Measurements from ENCODE around the gene SFTPA2.
"Not testable (repeated sequence)": the region's sequence is repeated elsewhere in the genome, so short reads cannot be mapped to it uniquely, and the experiment has no call there.

The SFTPA2 gene

DNA sequence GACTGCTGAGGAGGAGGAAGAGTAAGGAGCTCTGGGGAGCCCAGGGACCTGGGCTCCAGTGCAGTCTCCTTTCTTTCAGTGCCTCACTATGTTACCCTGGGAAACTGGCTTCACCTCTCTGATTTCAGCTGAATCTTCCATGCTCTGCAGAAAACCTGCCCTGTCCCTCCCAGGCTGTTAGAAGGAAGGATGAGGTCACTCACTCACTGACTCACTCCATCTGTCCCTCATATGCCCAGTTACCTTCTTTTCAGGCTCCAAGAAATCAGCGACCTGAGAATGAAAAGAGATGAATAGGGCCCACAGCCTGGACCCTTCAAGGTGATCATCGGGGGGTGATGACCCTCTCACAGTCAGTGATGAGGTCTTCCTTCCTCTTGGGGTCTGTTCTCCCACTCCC lies 481 bp downstream of the SFTPA2 start:
- DNase-seq (ENCODE audit: low spot score), result no peak

DNA sequence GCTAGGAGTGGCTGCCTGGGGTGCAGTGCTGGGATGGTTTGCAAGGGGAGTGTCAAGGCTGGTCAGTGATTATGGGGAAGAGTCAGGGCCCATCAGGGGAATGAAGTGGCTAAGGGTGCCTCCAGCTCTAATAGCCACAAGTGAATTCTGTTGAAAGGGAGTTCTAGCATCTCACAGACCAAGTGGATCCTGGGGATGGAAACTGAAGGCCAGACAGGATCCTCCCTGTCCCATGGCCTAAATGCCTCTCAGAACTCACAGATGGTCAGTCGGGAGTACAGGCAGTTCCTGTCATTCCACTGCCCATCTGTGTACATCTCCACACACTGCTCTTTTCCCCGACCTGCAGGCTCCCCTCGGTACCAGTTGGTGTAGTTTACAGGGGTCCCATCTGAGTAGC lies 3.2 kb downstream of the SFTPA2 start:
- not testable (repeated sequence) for DNase-seq (ENCODE audit: low spot score)

DNA sequence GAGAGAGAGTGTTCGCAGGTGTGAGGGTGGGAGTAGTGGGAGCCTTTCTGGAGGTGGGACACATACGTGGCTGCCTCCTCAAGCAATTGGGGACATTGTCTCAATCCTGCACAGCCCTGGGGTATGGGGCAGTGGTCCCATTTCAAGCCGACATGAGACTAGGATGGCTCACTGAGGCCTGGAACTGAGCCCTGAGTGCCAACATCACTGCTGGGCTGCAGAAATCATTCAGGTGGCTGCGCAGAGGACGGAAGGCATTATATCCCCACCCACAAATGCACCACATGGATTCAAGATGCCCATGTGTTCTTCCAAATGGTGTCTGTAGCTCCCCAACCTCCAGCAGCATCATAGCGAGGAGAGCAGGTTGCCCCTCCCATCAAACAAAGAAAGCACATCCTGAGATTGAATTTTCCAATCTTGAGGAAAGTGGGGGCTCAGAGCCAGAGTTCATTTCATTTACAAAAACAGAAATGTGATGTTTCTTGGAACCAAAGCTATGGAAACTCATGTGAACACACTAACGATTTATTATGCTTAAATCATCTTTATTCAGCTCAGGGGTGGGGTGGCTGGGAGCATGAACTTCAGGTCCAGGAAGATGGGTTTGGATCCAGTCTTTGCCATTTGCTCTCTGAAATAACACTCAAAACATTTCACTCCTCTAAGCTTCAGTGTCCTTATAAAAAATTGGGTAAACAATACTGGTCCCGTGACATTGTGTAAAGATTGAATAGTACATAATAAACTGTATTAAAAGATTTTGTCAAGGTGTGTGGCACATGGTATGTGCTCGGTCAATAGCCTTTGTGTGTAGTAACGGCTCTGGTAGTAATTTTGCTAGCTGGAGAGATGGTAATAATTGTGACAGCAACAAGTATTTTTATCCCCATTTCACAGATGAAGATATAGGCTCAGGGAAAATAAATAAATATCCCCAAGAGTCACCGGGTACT lies 4.6 kb downstream of the SFTPA2 start:
- no peak for DNase-seq (ENCODE audit: low spot score)

DNA sequence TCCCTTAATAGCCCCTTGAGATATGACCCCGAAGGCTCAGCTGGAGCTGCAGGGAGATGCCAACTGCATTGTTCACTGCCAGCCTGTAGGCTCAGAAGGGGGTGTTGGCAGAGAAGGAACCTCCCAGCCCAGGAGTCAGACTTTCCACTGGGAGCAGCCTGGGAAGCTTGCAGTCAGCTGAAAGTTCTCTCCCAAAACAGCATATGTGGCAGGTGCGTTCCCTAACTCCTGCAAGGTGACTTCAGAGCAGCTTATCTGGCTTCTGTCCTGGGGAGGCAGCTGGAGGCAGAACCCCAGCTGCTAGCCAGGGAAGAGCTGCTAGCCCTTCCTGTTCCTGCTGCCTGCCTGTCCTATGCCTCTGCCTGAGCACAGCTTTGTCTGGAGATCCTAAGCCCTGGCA lies 8.1 kb downstream of the SFTPA2 start:
- no peak for DNase-seq (ENCODE audit: low spot score)

DNA sequence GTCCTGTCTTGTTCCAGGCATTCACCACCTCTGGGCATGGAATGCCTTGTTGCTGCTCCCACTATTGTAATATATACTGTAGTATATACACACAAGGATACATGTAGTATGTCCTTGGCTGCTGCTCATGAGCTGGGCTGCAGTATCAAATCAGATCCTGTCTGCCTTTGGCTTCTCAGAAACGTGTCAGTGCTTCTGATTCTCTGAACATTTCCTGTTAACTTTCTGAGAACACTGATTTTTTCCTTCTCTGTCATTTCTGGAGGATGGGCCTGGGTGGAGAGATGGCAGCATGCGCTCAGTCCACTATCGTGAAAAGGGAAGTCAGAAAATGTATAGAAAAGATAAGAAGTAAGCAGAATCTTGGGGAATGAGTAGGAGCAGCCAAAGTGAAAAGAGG lies 12.2 kb downstream of the SFTPA2 start:
- DNase-seq (ENCODE audit: low spot score), result no peak

DNA sequence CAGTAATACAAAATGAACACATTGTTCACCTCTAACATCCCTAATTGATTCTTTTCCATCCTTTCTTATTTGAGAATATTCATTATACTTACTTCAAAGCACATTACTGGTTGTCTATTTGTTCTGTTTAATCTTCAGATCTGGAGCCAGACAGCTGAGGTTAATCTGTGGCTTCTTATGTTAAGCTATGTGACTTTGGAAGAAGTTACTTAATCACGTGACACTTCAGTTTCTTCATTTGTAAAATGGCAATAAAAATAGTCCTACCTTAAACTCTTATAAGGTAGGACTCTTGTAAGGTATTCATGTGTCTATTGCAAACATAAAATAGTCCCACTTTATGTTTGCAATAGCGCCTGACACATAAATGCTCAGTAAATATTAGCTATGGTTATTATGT lies 13.1 kb downstream of the SFTPA2 start:
- DNase-seq (ENCODE audit: low spot score), result not testable (repeated sequence)

DNA sequence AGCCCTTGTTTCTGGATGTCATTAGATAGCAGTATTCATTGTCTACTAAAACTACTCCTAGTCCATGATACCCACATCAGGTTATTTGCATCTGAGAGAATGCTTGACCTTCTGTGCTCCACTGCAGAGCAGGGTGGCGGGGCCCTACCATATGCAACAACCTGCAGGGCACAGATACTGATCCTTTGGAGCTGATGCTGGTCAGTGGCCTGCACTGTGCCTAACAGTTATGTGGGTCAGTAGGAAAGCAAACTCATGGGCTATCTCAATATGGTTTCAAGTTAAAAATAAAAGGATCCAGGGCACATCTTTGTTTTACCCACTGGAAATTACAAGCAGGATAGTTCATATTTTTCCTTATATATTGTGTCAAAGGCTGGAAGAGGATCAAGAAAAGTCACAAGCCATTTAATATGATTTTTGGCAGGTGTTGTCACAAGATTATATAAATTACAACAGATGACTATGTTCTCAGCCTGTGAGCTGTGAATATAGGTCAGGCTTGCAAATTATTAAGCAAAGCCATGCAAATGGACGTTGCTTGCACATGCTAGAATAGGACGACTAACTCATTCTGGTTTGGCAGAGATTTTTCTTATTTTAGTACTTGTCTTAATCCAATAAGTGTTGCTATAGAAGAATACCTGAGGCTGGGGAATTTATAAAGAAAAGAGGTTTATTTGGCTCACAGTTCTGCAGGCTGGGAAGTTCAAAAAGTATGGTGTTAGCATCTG lies 15.1 kb downstream of the SFTPA2 start:
- not testable (repeated sequence) for DNase-seq (ENCODE audit: low spot score)

DNA sequence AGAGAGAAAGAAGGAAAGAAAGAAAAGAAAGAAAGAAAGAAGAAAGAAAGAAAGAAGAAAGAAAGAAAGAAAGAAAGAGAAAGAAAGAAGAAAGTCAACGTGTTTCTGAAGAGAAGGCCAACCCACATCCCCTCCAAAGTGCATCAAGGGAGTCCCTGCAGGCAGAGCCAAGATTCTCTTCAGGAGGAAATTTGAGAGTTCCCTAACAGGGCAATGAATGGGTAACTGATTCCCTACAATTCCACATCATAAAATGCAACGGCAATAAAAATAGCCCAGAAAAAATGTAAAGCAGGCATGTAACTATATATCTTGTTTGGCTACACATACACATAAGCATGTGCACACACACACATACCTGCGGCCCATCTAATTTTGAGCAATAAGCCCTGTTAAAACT lies 15.8 kb downstream of the SFTPA2 start:
- DNase-seq (ENCODE audit: low spot score), result not testable (repeated sequence)

DNA sequence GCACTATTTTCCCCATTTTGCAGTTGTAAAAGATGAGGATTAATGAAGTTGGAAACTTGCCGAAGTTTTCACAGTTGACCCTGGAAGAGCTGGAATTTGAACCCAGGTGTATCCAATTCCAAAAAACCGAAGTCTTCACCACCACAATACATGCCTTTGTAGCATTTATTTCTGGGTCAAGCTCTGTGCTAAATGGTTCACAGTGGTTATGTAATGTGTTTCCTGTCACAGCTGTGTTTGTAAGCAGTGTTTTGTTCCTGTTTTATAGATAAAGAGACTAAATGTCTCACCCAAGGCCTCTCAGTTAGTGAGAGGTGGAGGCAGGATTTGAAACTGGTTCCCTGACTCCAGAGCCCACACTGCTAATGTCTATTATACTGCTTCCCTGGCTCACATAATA lies 17.6 kb downstream of the SFTPA2 start:
- no peak for DNase-seq (ENCODE audit: low spot score)

DNA sequence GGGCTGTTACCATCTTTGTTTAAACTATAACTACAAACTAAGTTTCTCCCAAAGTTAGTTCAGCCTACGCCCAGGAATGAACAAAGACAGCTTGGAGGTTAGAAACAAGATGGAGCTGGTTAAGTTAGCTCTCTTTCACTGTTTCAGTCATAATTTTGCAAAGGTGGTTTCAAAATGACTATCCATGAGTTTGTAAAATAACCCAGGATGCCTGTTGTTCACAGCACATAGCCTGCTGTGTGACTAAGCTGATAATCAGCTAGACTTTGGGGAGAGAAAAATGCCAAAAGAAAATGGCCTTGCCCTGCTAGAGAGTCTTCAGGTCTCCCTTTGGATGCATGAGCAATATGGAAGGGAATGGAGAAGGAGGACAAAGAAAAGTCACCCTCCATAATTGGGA lies 19.3 kb downstream of the SFTPA2 start:
- DNase-seq (ENCODE audit: low spot score), result not testable (repeated sequence)

DNA sequence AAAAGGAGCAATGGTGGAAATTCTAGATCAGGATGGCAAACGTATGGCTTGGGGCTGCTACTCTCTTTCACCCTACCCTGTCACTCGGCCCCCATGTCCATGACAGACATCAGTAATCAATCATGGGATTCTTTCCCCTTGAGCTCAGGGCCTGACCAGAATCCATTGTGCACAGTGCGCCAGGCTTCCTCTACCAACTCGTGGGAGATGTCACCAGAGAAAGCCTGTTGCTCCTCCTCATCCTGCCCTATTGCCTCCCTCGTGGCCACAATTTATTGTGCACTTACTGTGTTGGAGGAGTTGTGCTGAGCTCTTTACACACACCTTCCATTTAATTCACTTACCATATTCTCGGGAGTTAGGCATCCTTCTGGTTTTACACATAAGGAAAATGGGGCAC lies 21.9 kb downstream of the SFTPA2 start:
- not testable (repeated sequence) for DNase-seq (ENCODE audit: low spot score)

DNA sequence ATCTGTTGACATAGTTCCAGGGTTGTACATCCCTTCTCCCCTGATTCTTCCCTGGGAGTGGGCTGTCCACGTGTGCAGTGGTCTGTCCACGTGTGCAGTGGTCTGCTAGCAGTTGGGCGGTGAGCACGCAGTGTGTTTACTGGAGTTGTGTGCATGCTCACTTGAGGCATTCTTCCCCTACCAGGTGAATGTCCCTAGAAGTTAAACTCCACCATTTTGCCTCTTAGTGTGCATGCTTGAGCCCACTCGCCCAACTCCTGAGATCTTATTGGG lies 26.4 kb downstream of the SFTPA2 start:
- DNase-seq (ENCODE audit: low spot score), result not testable (repeated sequence)

DNA sequence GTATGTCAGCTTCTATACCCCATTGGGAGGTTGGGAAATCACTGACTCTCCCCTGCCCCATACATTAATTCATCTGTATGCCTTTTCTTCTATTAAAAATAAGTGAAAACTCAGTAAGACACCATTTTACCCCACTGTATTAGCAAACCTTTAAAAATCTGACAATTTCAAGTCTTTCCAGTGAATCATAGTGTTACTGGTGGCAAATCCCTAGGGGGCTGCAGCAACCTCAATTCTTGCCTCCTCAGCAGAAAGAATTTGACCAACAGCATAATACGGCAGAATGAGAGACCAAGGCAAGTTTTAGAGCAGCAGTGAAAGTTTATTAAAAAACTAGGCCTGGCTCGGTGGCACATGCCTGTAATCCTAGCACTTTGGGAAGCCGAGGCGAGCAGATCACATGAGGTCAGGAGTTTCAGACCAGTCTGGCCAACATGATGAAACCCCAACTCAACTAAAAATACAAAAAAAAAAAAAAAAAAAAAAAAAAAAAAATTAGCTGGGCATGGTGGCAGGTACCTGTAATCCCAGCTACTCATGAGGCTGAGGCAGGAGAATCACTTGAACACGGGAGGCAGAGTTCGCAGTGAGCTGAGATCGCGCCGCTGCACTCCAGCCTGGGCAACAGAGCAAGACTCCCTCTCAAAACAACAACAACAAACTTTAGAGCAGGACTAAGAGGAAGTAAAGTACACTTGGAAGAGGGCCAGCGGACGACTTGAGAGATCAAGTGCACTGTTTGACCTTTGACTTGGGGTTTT lies 26.9 kb downstream of the SFTPA2 start:
- not testable (repeated sequence) for DNase-seq (ENCODE audit: low spot score)

DNA sequence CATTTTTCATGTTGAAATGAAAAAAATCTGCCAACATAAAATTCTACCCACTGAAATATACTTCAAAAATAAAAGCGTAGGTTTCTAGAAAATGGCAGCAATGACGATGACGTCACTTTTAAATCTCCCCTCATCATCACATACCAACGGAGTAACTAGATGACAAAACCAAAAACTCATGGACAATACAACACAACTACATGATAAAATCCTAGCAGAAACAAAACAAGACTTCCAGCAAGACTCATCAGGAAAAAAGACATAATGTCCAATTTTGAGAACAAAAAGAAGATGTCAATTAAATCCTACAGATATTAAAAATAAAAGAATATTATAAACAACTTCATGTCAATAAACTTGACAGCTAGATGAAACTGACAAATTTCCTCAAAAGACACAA lies 31.9 kb downstream of the SFTPA2 start:
- not testable (repeated sequence) for DNase-seq (ENCODE audit: low spot score)

DNA sequence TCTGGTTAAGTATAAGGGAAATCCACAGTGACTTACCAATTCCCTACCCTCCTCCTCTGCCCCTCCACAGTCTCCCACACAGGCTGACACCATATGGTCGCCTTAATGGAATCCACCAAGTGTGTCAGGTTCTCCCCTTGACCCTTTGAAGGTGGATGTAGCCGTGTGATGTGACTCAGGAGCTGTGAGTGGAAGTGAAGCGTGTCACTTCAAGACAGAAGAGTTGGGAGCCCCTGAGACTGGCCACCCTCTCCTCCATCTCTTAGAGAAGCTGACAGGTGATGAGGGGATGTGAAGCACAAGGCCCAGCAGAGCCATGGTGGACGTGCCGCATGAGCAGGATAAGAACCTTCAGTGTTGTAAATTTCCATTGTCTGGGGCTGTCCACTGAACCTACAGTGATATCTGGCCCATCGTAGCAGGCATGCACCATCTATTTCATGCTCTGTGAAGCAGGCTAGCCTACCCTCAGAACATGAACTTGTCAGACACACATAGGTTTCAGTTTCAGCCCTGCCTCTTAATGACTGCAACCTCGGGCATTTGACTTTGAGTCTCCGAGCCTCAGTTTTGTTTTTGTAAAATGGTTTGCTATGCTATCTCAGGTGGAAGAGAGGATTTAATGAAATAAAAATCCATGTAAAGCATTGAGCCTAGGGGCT lies 35.0 kb downstream of the SFTPA2 start:
- DNase-seq (ENCODE audit: low spot score), result not testable (repeated sequence)

DNA sequence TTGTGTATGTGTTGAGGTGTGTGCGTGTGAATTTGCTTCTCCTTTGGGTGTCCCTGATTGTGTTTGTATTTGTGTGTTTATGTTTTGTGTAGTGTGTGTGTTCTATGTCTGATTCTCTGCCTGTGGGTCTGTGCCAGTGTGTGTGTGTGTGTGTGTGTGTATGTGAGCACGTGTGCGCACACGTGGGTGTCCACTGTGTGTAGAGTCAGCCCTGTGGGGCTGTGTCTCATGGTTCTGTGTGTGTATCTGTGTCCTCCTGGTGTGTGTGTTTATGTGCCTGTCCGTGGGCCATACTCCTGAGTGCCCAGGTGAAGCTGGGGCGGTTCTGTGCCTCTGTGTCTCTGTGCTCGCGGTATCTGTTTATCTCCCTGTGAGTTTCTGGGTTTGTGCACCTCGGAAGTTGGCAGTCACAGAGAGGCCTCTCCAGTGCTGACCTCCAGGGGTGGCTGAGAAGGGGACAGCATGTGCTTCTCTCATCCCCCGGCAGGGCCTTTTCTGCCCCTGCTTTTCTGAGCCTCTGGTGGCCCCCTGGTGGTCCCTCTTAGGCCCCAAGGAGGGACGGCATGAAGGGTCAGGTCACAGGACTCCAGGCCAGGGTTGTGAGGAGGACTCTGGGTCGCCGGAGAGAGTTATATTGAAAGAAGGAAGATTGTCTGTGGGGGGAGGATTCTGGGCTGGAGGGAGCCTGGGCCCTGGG lies 36.9 kb downstream of the SFTPA2 start:
- not testable (repeated sequence) for DNase-seq (ENCODE audit: low spot score)

DNA sequence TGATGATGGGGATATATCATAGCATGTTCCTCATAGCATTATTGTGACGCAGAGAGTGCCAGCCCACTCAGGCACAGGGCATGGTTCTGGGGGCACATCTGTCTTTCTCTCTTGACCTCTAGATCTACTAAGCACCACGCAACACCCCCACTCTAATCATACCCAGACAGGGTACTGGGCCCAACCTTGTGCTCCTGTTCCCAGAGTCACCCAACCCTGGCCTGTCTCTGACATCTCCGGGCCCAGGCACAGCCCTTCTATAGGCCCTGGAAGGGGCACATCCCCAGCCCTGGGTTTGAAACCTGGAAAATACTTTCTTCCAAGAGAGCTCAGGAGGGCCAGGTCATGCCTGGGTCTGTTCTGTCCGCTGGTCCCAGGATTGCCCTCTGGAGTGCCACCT lies 37.7 kb downstream of the SFTPA2 start:
- DNase-seq (ENCODE audit: low spot score), result not testable (repeated sequence)

DNA sequence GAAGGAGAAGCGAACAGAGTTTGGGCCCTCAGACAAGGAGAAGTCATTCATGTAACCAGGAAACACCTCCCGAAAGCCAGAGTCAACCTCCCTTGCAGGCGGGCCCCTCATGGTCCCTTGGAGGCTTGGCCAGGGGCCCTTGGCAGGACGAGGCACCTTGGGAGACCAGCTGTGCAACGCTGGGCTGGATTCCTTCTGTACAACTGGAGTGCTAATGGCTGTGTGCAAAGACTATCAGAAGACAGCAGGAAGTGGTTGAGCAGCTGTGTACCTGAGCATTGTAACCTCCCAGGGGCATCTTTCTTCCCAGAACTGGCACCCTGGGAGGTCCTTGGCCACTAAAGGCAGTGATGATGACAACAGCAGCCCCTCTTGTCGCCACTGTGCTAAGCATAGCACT lies 38.5 kb downstream of the SFTPA2 start:
- not testable (repeated sequence) for DNase-seq (ENCODE audit: low spot score)

DNA sequence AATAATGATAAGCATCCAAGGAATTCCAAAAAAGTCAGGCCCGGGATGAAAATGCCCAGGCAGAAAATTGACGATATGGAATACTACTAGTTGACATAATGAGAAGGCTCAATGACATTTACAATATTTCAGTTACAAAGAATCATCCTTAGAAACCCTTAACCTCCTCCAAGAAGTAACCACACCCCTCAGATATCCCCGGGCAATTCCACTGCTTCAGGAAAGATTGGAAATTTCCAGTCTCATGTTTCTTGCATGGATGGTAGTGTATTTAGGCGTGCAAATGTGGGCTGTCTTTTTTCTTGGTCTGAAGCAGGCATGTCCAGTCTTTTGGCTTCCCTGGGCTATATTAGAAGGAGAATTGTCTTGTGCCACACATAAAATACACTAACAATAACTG lies 42.6 kb downstream of the SFTPA2 start:
- DNase-seq (ENCODE audit: low spot score), result not testable (repeated sequence)

DNA sequence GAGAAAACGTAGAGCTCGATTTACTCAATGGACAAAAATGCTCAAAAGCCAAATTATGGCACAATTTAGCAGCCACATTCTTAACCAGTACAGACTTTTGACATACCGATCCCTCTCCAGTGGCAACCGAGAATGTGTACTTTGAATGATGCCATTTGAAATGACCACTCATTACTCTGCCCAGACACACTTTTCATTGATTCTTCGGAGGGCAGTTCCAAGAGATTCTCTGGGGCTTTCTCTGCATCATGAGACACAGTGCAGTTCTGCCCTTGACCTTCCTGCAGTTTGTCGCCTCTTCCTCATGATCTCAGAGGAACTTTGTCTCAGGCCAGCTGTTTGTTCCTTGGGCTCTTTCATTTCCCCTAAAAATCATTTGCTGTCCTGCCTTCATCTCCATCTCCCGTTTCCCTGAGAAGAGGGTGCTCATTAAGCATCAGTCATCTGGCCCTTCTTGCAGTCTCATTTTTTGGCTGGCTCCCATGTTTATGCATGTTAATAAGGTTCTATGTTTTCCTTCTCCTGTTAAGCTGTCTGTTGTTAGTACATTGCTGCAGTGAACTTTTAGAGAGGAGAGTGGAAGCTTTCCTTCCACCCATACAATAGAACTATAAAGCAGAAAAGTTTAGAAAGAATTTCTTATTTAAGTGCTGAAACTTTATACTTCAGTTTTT lies 43.5 kb downstream of the SFTPA2 start:
- DNase-seq (ENCODE audit: low spot score), result not testable (repeated sequence)
